Breast epithelium (tissue), 4 donors: ENCODE results near the gene ADAM22. TPM values are rescaled to one million over a fixed set of nuclear protein-coding genes. Genes with fewer than 3 reads are reported as not detected.

Experiments
- DNase-seq, 2 donors: peaks; one replicate each; pipeline ENCODE4 v3.0.0-alpha.2; 2019; ENCODE audit warnings: low spot score in 2 of 2
- H3K27ac ChIP-seq, 2 donors: fragments of 200-600 bp; sonication (generic) in 1 of 2; one replicate each; pipeline ENCODE4 v1.5.1; 2016 to 2019; ENCODE audit warnings: mild to moderate bottlenecking in 1 of 2
- H3K27me3 ChIP-seq, 2 donors: fragments of 200-600 bp; sonication (generic) in 1 of 2; one replicate each; pipeline versions ENCODE4 v1.5.1 to v1.6.0; 2017 to 2019; ENCODE audit warnings: control low read depth in 1 of 2, mild to moderate bottlenecking in 1 of 2
- H3K36me3 ChIP-seq: fragments of 200-600 bp; one replicate; pipeline ENCODE4 v1.5.1; 2019
- H3K4me1 ChIP-seq, 2 donors: fragments of 200-600 bp; sonication (generic); one replicate each; pipeline ENCODE4 v1.5.1; 2016 to 2019; ENCODE audit warnings: control low read depth in 1 of 2
- H3K4me3 ChIP-seq, 3 donors: fragments of 200-600 bp; sonication (generic); 1 replicate in 2 of 3; 2 replicates in 1 of 3; pipeline ENCODE4 v1.5.1; 2016 to 2019; ENCODE audit warnings: mild to moderate bottlenecking in 3 of 3, moderate library complexity in 2 of 3
- H3K9me3 ChIP-seq, 2 donors: fragments of 200-600 bp; sonication (generic) in 1 of 2; one replicate each; pipeline ENCODE4 v1.5.1; 2016 to 2019; ENCODE audit warnings: control low read depth in 1 of 2
- POLR2A ChIP-seq: fragments of 450-650 bp; IDR thresholded peaks from one replicate; pipeline ENCODE4 v1.6.1; 2016; ENCODE audit warnings: antibody characterized with exemption, mild to moderate bottlenecking, moderate library complexity
- POLR2AphosphoS5 ChIP-seq, 3 donors: sonication (generic); formaldehyde crosslinking; IDR thresholded peaks; one replicate each; pipeline ENCODE4 v1.6.1; 2017; ENCODE audit warnings: antibody characterized with exemption in 3 of 3
- intact Hi-C: fragments of 100-400 bp; cut with DNase I; formaldehyde crosslinking; loops from one replicate; pipeline ENCODE4 v1.15.1; 2023; ENCODE audit warnings: low total_unique reads
- total RNA-seq, 3 donors: library from RNA; depleted of rRNA; stranded (reverse); fragments of >200 nt; gene quantifications; one replicate each; pipeline ENCODE4 v1.1.0, GENCODE V29; 2016
- TF ChIP-seq, protein P1 (sequence below), 3 donors: fragments of 450-650 bp; IDR thresholded peaks; one replicate each; pipeline ENCODE4 v1.5.1; 2016 to 2017; ENCODE audit warnings: antibody characterized with exemption in 3 of 3, mild to moderate bottlenecking in 3 of 3, moderate library complexity in 3 of 3

The ADAM22 gene
- total RNA-seq, 3 donors from 2014 or later, result 2.3 to 7.5 (median 3.4) TPM

GRCh38 chr7:87968021-87968420, 34.0 kb downstream of the ADAM22 start:
- H3K27me3 ChIP-seq, result no peaks in the 10 kb centered on the region
- H3K36me3 ChIP-seq, result no peaks in the 10 kb centered on the region
- H3K27ac ChIP-seq, result no peak overlapping the region
- no peak for DNase-seq
- TF ChIP-seq POLR2A (no peak), POLR2AphosphoS5 (IDR thresholded peaks at IDR 0.05) (no peak)
- TF ChIP-seq, protein P1, sequence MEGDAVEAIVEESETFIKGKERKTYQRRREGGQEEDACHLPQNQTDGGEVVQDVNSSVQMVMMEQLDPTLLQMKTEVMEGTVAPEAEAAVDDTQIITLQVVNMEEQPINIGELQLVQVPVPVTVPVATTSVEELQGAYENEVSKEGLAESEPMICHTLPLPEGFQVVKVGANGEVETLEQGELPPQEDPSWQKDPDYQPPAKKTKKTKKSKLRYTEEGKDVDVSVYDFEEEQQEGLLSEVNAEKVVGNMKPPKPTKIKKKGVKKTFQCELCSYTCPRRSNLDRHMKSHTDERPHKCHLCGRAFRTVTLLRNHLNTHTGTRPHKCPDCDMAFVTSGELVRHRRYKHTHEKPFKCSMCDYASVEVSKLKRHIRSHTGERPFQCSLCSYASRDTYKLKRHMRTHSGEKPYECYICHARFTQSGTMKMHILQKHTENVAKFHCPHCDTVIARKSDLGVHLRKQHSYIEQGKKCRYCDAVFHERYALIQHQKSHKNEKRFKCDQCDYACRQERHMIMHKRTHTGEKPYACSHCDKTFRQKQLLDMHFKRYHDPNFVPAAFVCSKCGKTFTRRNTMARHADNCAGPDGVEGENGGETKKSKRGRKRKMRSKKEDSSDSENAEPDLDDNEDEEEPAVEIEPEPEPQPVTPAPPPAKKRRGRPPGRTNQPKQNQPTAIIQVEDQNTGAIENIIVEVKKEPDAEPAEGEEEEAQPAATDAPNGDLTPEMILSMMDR (IDR thresholded peaks at IDR 0.05), result no peak
- intact Hi-C loops, result no loop called here
- no peak overlapping the region for H3K4me3 ChIP-seq
- H3K4me1 ChIP-seq, result no peaks in the 10 kb centered on the region
- H3K9me3 ChIP-seq, result no peaks in the 10 kb centered on the region

- no peaks in the 10 kb centered on the region for H3K9me3 ChIP-seq
- no peak for DNase-seq
- TF ChIP-seq POLR2AphosphoS5 (IDR thresholded peaks at IDR 0.05), result no peak
- no peak for TF ChIP-seq POLR2A
- TF ChIP-seq, protein P1 (IDR thresholded peaks at IDR 0.05), result no peak
- no peaks in the 10 kb centered on the region for H3K27me3 ChIP-seq
- no peaks in the 10 kb centered on the region for H3K36me3 ChIP-seq
- no peak overlapping the region for H3K27ac ChIP-seq
- no peak overlapping the region for H3K4me3 ChIP-seq
- H3K4me1 ChIP-seq, result no peaks in the 10 kb centered on the region
- intact Hi-C loops, result no loop called here
These were observed 48.1 kb downstream of the ADAM22 start for GRCh38 chr7:87982116-87982515.

- no peak for DNase-seq
- Histone ChIP-seq H3K27me3 (no peaks in the 10 kb centered on the region), H3K36me3 (no peaks in the 10 kb centered on the region), H3K27ac (no peak overlapping the region), H3K4me1 (no peaks in the 10 kb centered on the region), H3K4me3 (no peak overlapping the region), H3K9me3 (no peaks in the 10 kb centered on the region)
- TF ChIP-seq POLR2AphosphoS5 (IDR thresholded peaks at IDR 0.05), result no peak
- TF ChIP-seq, protein P1 (IDR thresholded peaks at IDR 0.05), result no peak
- no peak for TF ChIP-seq POLR2A
- intact Hi-C loops, result no loop called here
These were observed 50.0 kb downstream of the ADAM22 start for GRCh38 chr7:87984088-87984487.

DNA sequence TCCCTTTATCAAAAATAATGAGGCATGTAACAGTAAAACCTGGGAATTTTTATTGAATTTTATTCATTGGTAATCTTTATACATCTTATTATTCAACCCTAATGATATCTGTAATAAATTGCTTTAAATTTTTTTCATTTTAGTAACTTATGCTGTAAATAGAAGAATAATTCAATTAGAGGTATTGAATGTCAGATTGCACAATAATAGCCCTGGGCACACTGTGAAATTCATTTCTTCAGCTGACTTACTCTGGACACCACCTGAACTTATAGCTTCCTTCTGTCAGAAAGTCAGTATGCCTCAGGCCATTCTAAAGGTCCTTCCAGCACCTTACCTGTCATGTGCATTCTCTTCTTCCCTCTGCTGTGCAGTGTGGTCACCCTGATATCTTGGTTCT, 59.2 kb downstream of the ADAM22 start:
- Histone ChIP-seq H3K27ac (no peak overlapping the region), H3K4me3 (no peak overlapping the region), H3K4me1 (no peaks in the 10 kb centered on the region), H3K9me3 (no peaks in the 10 kb centered on the region), H3K27me3 (no peaks in the 10 kb centered on the region), H3K36me3 (no peaks in the 10 kb centered on the region)
- TF ChIP-seq, protein P1 (IDR thresholded peaks at IDR 0.05), result no peak
- TF ChIP-seq POLR2A, result no peak
- no peak for TF ChIP-seq POLR2AphosphoS5 (IDR thresholded peaks at IDR 0.05)
- no peak for DNase-seq
- intact Hi-C loops, result loop anchor here (5.0 kb wide), 1 partner anchor 764 kb away; the partner anchor contains the start of gene ZNF804B

- Histone ChIP-seq H3K36me3 (no peaks in the 10 kb centered on the region), H3K9me3 (no peaks in the 10 kb centered on the region), H3K4me1 (no peaks in the 10 kb centered on the region), H3K27me3 (no peaks in the 10 kb centered on the region), H3K27ac (no peak overlapping the region), H3K4me3 (no peak overlapping the region)
- intact Hi-C loops, result no loop called here
- TF ChIP-seq POLR2AphosphoS5 (IDR thresholded peaks at IDR 0.05) (no peak), POLR2A (no peak)
- TF ChIP-seq, protein P1 (IDR thresholded peaks at IDR 0.05), result no peak
- DNase-seq, result no peak
These were observed 65.2 kb downstream of the ADAM22 start for GRCh38 chr7:87999261-87999660.
